ENCODE measurements around the gene AXL. TPM values are rescaled to one million over a fixed set of nuclear protein-coding genes. Genes with fewer than 3 reads are reported as not detected.

Gene AXL
- total and polyA plus RNA-seq, 2 of the 13 experiments (the other 11 are each of a cell fraction or from before 2014, with no cell fraction given), result 0.71 to 5.9 TPM

DNA sequence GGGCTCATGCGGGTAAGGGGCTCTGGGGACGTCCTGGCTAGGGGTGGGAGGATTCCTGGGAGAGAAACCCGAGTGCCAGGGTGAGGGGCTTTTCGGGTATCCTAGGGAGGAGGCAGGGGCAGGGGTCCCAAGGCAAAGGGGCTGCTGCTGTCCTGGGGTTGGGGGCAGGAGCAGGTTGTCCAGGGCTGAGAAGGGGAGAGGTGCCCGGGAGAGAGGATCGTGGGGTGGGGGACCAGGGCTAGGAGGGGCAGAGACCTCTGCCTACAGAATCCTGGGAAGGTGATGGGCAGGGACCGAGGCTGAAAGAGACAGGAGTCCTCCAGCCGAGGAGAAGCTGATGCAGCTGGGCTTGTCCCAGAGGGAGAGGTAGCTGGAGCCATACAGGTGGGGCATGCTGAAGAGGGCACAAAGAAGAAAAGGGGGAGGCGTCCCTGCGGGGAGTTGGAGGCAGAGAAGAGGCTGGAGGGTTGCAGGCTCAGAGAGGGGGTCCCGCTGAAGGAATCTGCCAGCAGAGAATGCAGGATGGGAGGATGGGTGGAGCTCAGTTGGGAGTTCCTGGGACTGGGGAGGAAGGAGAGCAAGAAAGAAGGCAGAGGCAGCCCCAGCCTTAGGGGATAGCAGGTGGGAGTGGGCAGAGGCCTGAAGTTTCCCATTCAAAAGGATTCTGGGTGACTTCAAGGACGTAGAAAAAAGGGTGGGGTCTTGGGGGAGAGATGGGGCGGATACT is 25.4 kb upstream of the AXL start:
- TF ChIP-seq BRD4 (CRISPR knock-in tag; IDR thresholded peaks at IDR 0.05) (no peak), ZMAT3 (CRISPR knock-in tag; conservative IDR thresholded peaks at IDR 0.05) (no peak), ZNF562 (CRISPR knock-in tag; IDR thresholded peaks at IDR 0.05; ENCODE audit: borderline replicate concordance) (no peak), MYPOP (CRISPR knock-in tag; IDR thresholded peaks at IDR 0.05) (0 out of 2 replicates have a peak, but pooled peaks have one; percentile 1), ZNF263 (CRISPR knock-in tag; IDR thresholded peaks at IDR 0.05) (peak; percentile 77), ZNF687 (CRISPR knock-in tag; IDR thresholded peaks at IDR 0.05) (peak; percentile 2; the same call in 1 of the 2 replicates)
- H3K9me3 ChIP-seq (ENCODE audit: low read length), result no peaks in the 10 kb centered on the region
- DNase-seq (ENCODE audit: low spot score), result no peak
- H3K4me2 ChIP-seq (ENCODE audit: low read depth, low read length), result peak overlapping the region; percentile 75
- H3K9ac ChIP-seq (ENCODE audit: insufficient read depth, low read depth, low read length), result peak overlapping the region; percentile 47
- ChIA-PET POLR2A (interaction anchor here (0.9 to 2.1 kb wide), 2 partner anchors 18 to 70 kb away, joined by 3 to 11 read pairs; partner anchors contain the start of gene HNRNPUL1), CTCF (ENCODE audit: low intra/inter-chr PET ratio, low total read pairs) (no interaction called here)
- in situ Hi-C loops (cut with HindIII; ENCODE audit: extremely low pct_ligation_motif_present, low pct_unique_long_range_greater_than_20kb) (no loop called here), intact Hi-C loops (cut with micrococcal nuclease; ENCODE audit: unreplicated experiment) (no loop called here)
- H3K27ac ChIP-seq (ENCODE audit: extremely low read length, insufficient read depth, low read length), result no peak overlapping the region
- 10% methylated on average over 13 of the region's 13 CpGs for WGBS (ENCODE audit: low lambda C conversion rate)
- H3K4me3 ChIP-seq (replicated peaks in 1 of 3; ENCODE audit: insufficient read depth in 1 of 3, low read depth in 2 of 3, low read length in 3 of 3), result peak overlapping the region; percentile 58 to 72 (median 58)
- no peaks in the 10 kb centered on the region for H4K20me1 ChIP-seq (ENCODE audit: insufficient read depth, low read length)
- H3K4me1 ChIP-seq (ENCODE audit: insufficient read depth, low read length), result peaks cover 47% of the 10 kb centered on the region
- peak; percentile 38 for ATAC-seq
- no peak overlapping the region for H2AFZ ChIP-seq (ENCODE audit: low read length)
- H3K27me3 ChIP-seq (ENCODE audit: control insufficient read depth in 1 of 2, insufficient read depth in 2 of 2, low read length in 2 of 2), result peaks cover 0 to 24% of the 10 kb centered on the region in 2 experiments; a peak in 2 of 5 replicates
- FAIRE-seq, result no peak
- no peaks in the 10 kb centered on the region for H3K36me3 ChIP-seq (replicated peaks in 1 of 2; ENCODE audit: control insufficient read depth in 1 of 2, insufficient read depth in 2 of 2, low read length in 2 of 2)
- no TSS peak for BruUV-seq (replicated peaks)
- no peaks in the 10 kb centered on the region for H3K79me2 ChIP-seq (ENCODE audit: insufficient read depth, low read length)

Data from HepG2 (cell line).